ENCODE measurements around the gene TBC1D22A. TPM values are rescaled to one million over a fixed set of nuclear protein-coding genes. Genes with fewer than 3 reads are reported as not detected.

TBC1D22A gene
- polyA plus RNA-seq, 1 of the 3 experiments (the other 2 are of a cell fraction), result 16.5 TPM

GRCh38 chr22:46897246-46897623 lies 134.8 kb downstream of the TBC1D22A start:
- ChIA-PET POLR2A (no interaction called here), CTCF (interaction anchor here (0.7 kb wide), 1 partner anchor 45 kb away, joined by 3 read pairs; no protein-coding TSS in a partner anchor)
- Histone ChIP-seq H3K9me2 (no peaks in the 10 kb centered on the region), H3K9me3 (no peaks in the 10 kb centered on the region), H3K79me2 (ENCODE audit: insufficient read depth) (no peaks in the 10 kb centered on the region), H4K20me1 (ENCODE audit: insufficient read depth) (no peaks in the 10 kb centered on the region), H3K4me2 (no peak overlapping the region), H3K27me3 (ENCODE audit: insufficient read depth) (no peaks in the 10 kb centered on the region), H2AFZ (ENCODE audit: low read depth) (no peak overlapping the region), H3K4me1 (ENCODE audit: control insufficient read depth in 1 of 2, insufficient read depth in 2 of 2, low read depth in 1 of 2, low read length in 1 of 2) (peaks cover 0 to 32% of the 10 kb centered on the region in 2 experiments; a peak in 2 of 4 replicates), H3F3A (replicated peaks; ENCODE audit: insufficient read depth) (no peaks in the 10 kb centered on the region), H3K27ac (ENCODE audit: low read depth in 2 of 2, low read length in 1 of 2) (no peak overlapping the region; a peak in 2 of 4 replicates), H3K9ac (no peak overlapping the region), H3K36me3 (replicated peaks in 1 of 2; ENCODE audit: control insufficient read depth in 1 of 2, insufficient read depth in 2 of 2, low read length in 1 of 2) (peaks cover 4 to 11% of the 10 kb centered on the region in 2 experiments), H3K4me3 (ENCODE audit: low read depth in 2 of 2, low read length in 1 of 2) (no peak overlapping the region)
- DNase-seq, result no peak
- 90% methylated on average over 3 of the region's 4 CpGs for WGBS (ENCODE audit: low lambda C conversion rate)
- TF ChIP-seq RAD21 (IDR thresholded peaks at IDR 0.05; ENCODE audit: low read length) (no peak), SMC3 (IDR thresholded peaks at IDR 0.05; ENCODE audit: low read depth, low read length) (no peak), ELF1 (IDR thresholded peaks at IDR 0.05) (no peak), TAF1 (IDR thresholded peaks at IDR 0.05; ENCODE audit: borderline replicate concordance, low read depth, low read length) (no peak), FOSL2 (IDR thresholded peaks at IDR 0.05; ENCODE audit: borderline replicate concordance, low read depth) (no peak), SIN3A (IDR thresholded peaks at IDR 0.05; ENCODE audit: borderline replicate concordance, low read depth, low read length) (no peak), JUND (IDR thresholded peaks at IDR 0.05) (no peak), CTCF (IDR thresholded peaks at IDR 0.05) (no peak), TEAD4 (IDR thresholded peaks at IDR 0.05; ENCODE audit: borderline replicate concordance, insufficient read depth) (no peak), CHD2 (IDR thresholded peaks at IDR 0.05; ENCODE audit: low read length, partially characterized antibody) (no peak), GATA2 (CRISPR knock-in tag; IDR thresholded peaks at IDR 0.05) (no peak)

- no peak for DNase-seq
- Histone ChIP-seq H2AFZ (ENCODE audit: low read depth) (no peak overlapping the region), H4K20me1 (ENCODE audit: insufficient read depth) (no peaks in the 10 kb centered on the region), H3F3A (replicated peaks; ENCODE audit: insufficient read depth) (no peaks in the 10 kb centered on the region), H3K27me3 (ENCODE audit: insufficient read depth) (no peaks in the 10 kb centered on the region), H3K4me3 (ENCODE audit: low read depth in 2 of 2, low read length in 1 of 2) (no peak overlapping the region), H3K79me2 (ENCODE audit: insufficient read depth) (no peaks in the 10 kb centered on the region), H3K36me3 (replicated peaks in 1 of 2; ENCODE audit: control insufficient read depth in 1 of 2, insufficient read depth in 2 of 2, low read length in 1 of 2) (peaks cover 2 to 4% of the 10 kb centered on the region in 2 experiments), H3K9ac (no peak overlapping the region), H3K4me2 (no peak overlapping the region), H3K9me2 (no peaks in the 10 kb centered on the region), H3K4me1 (ENCODE audit: control insufficient read depth in 1 of 2, insufficient read depth in 2 of 2, low read depth in 1 of 2, low read length in 1 of 2) (peaks cover 0 to 10% of the 10 kb centered on the region in 2 experiments; a peak in 2 of 4 replicates), H3K9me3 (no peaks in the 10 kb centered on the region), H3K27ac (ENCODE audit: low read depth in 2 of 2, low read length in 1 of 2) (no peak overlapping the region)
- POLR2A ChIA-PET, result no interaction called here
- CTCF ChIA-PET, result no interaction called here
- 92% methylated on average over 5 of the region's 5 CpGs for WGBS (ENCODE audit: low lambda C conversion rate)
- TF ChIP-seq REST (IDR thresholded peaks at IDR 0.05; ENCODE audit: low read depth, low read length) (no peak), TEAD4 (IDR thresholded peaks at IDR 0.05; ENCODE audit: borderline replicate concordance, insufficient read depth) (no peak), EZH2phosphoT487 (IDR thresholded peaks at IDR 0.05; ENCODE audit: borderline replicate concordance, low read depth) (no peak), FOXM1 (IDR thresholded peaks at IDR 0.05; ENCODE audit: low read depth) (no peak), NRF1 (IDR thresholded peaks at IDR 0.05; ENCODE audit: low read depth, low read length) (no peak), FOSL2 (IDR thresholded peaks at IDR 0.05; ENCODE audit: borderline replicate concordance, low read depth) (no peak), JUND (IDR thresholded peaks at IDR 0.05) (no peak), YY1 (IDR thresholded peaks at IDR 0.05; ENCODE audit: low read depth) (no peak), RCOR1 (IDR thresholded peaks at IDR 0.05; ENCODE audit: low read length) (no peak), SIN3A (IDR thresholded peaks at IDR 0.05; ENCODE audit: borderline replicate concordance, low read depth, low read length) (no peak), IRF3 (IDR thresholded peaks at IDR 0.05; ENCODE audit: low read depth, low read length) (no peak), MXI1 (IDR thresholded peaks at IDR 0.05; ENCODE audit: low read depth, low read length) (no peak), ZBTB33 (IDR thresholded peaks at IDR 0.05; ENCODE audit: borderline replicate concordance, low read depth) (no peak)
Measured at GRCh38 chr22:46900549-46900948, 138.1 kb downstream of the TBC1D22A start.
